SK-N-DZ (cell line): ENCODE results near the gene SPTBN1.
A peak's percentile ranks its signal among the peaks of the same experiment; 100 is the strongest.
"Not testable (repeated sequence)": the region's sequence is repeated elsewhere in the genome, so short reads cannot be mapped to it uniquely, and the experiment has no call there.

Source experiments
- DNase-seq: peaks from one replicate; pipeline ENCODE4 v3.0.0-alpha.2; 2015; ENCODE audit warnings: low spot score

SPTBN1 gene

GRCh38 chr2:54502731-54503130 lies 46.6 kb downstream of the SPTBN1 start:
- DNase-seq = no peak

GRCh38 chr2:54503192-54503591 lies 47.1 kb downstream of the SPTBN1 start:
- peak; percentile 54 for DNase-seq

- DNase-seq = no peak
Measured at GRCh38 chr2:54503828-54504227, 47.7 kb downstream of the SPTBN1 start.

- DNase-seq = no peak
Measured at GRCh38 chr2:54504866-54505265, 48.7 kb downstream of the SPTBN1 start.

GRCh38 chr2:54508541-54508940 lies 52.4 kb downstream of the SPTBN1 start:
- DNase-seq = no peak

GRCh38 chr2:54509043-54509442 lies 52.9 kb downstream of the SPTBN1 start:
- not testable (repeated sequence) for DNase-seq

- no peak for DNase-seq
Measured at GRCh38 chr2:54510916-54511315, 54.8 kb downstream of the SPTBN1 start.

- DNase-seq = no peak
Measured at GRCh38 chr2:54512183-54512582, 56.1 kb downstream of the SPTBN1 start.

GRCh38 chr2:54512663-54513362 lies 56.7 kb downstream of the SPTBN1 start:
- no peak for DNase-seq

- no peak for DNase-seq
Measured at GRCh38 chr2:54513363-54513715, 57.2 kb downstream of the SPTBN1 start.

- no peak for DNase-seq
Measured at GRCh38 chr2:54514822-54515569, 58.9 kb downstream of the SPTBN1 start.

- DNase-seq = no peak
Measured at GRCh38 chr2:54516842-54517241, 60.7 kb downstream of the SPTBN1 start.

GRCh38 chr2:54518016-54518415 lies 61.9 kb downstream of the SPTBN1 start:
- DNase-seq = not testable (repeated sequence)

- DNase-seq = no peak
Measured at GRCh38 chr2:54518430-54518829, 62.3 kb downstream of the SPTBN1 start.

- DNase-seq = no peak
Measured at GRCh38 chr2:54519841-54520459, 63.8 kb downstream of the SPTBN1 start.

GRCh38 chr2:54520687-54521086 lies 64.6 kb downstream of the SPTBN1 start:
- DNase-seq = no peak

GRCh38 chr2:54522624-54523281 lies 66.6 kb downstream of the SPTBN1 start:
- peak; percentile 60 for DNase-seq

- DNase-seq = no peak
Measured at GRCh38 chr2:54523324-54523959, 67.3 kb downstream of the SPTBN1 start.

GRCh38 chr2:54524226-54524991 lies 68.3 kb downstream of the SPTBN1 start:
- DNase-seq = no peak

GRCh38 chr2:54525321-54525720 lies 69.2 kb downstream of the SPTBN1 start:
- no peak for DNase-seq
